HepG2 (cell line): ENCODE measurements around the gene VAC14. TPM values are rescaled to one million over a fixed set of nuclear protein-coding genes. Genes with fewer than 3 reads are reported as not detected.

Source experiments
- AKAP8 ChIP-seq: sonication (generic); formaldehyde crosslinking; IDR thresholded peaks from 2 replicates; pipeline ENCODE4 v1.5.1; 2020; ENCODE audit warnings: mild to moderate bottlenecking, missing genetic modification reagents
- CBX5 ChIP-seq: sonication (generic); formaldehyde crosslinking; IDR thresholded peaks from 2 replicates; pipeline ENCODE4 v1.4.0; 2020; ENCODE audit warnings: missing genetic modification reagents, borderline replicate concordance
- HDAC6 ChIP-seq: fragments of 200-600 bp; sonication (generic); IDR thresholded peaks from 2 replicates; pipeline ENCODE4 v1.7.0; 2017; ENCODE audit warnings: mild to moderate bottlenecking, antibody characterized with exemption, low read length, low read depth
- NFE2L2 ChIP-seq: fragments of 150-350 bp; IDR thresholded peaks from 2 replicates; pipeline ENCODE4 v1.6.1; 2014; ENCODE audit warnings: low read length
- NFKB2 ChIP-seq: sonication (generic); formaldehyde crosslinking; IDR thresholded peaks from 2 replicates; pipeline ENCODE4 v1.4.0; 2020; ENCODE audit warnings: missing genetic modification reagents, borderline replicate concordance
- PITX1 ChIP-seq: sonication (generic); formaldehyde crosslinking; IDR thresholded peaks from 2 replicates; pipeline ENCODE4 v1.5.1; 2020; ENCODE audit warnings: mild to moderate bottlenecking, missing genetic modification reagents
- SMYD3 ChIP-seq: sonication (generic); formaldehyde crosslinking; IDR thresholded peaks from 2 replicates; pipeline ENCODE4 v1.8.1; 2023; ENCODE audit warnings: mild to moderate bottlenecking, missing genetic modification reagents
- SP5 ChIP-seq: IDR thresholded peaks from 2 replicates; pipeline ENCODE4 v1.6.1; 2016; ENCODE audit warnings: low read depth, borderline replicate concordance
- TEAD3 ChIP-seq: optimal IDR thresholded peaks from 2 replicates; pipeline ENCODE3; 2016; ENCODE audit warnings: borderline replicate concordance
- TSC22D2 ChIP-seq: sonication (generic); formaldehyde crosslinking; IDR thresholded peaks from 2 replicates; pipeline ENCODE4 v1.5.1; 2020; ENCODE audit warnings: missing genetic modification reagents, mild to moderate bottlenecking, borderline replicate concordance
- ZNF30 ChIP-seq: sonication (generic); formaldehyde crosslinking; IDR thresholded peaks from 2 replicates; pipeline ENCODE4 v1.5.0; 2020; ENCODE audit warnings: mild to moderate bottlenecking, missing genetic modification reagents
- ZNF766 ChIP-seq: sonication (generic); formaldehyde crosslinking; IDR thresholded peaks from 2 replicates; pipeline ENCODE4 v1.5.0; 2020; ENCODE audit warnings: missing genetic modification reagents, borderline replicate concordance
- ZSCAN21 ChIP-seq: sonication (generic); formaldehyde crosslinking; IDR thresholded peaks from 2 replicates; pipeline ENCODE4 v1.8.0; 2022; ENCODE audit warnings: mild to moderate bottlenecking, missing genetic modification reagents, moderate library complexity, borderline replicate concordance
- polyA plus RNA-seq, 8 experiments: library from polyadenylated mRNA; depleted of rRNA in 3 of 8; stranded (reverse) in 7 of 8; unstranded in 1 of 8; fragments of >200 nt; fragmentation: Illumina TruSeq in 4 of 8; extraction: Trizol in 4 of 8; gene quantifications; 2 replicates each; pipeline versions ENCODE4 v1.2.1 to v1.2.3, GENCODE V29; 2011 to 2016; ENCODE audit warnings: low read depth in 4 of 8, missing spikeins in 1 of 8, mixed read lengths in 1 of 8; ENCODE audit not compliant: insufficient read depth in 1 of 8
- total RNA-seq, 5 experiments: library from RNA; depleted of rRNA; stranded (reverse); fragments of >200 nt; fragmentation: Illumina TruSeq; extraction: Trizol; gene quantifications; 2 replicates each; pipeline ENCODE4 v1.2.3, GENCODE V29; 2016; ENCODE audit warnings: low read depth in 1 of 5
- TF ChIP-seq, protein P1 (sequence below), 2 experiments: sonication (generic) in 1 of 2; formaldehyde crosslinking in 1 of 2; IDR thresholded peaks; 2 replicates each; pipeline versions ENCODE4 v1.5.1 to v1.6.1; 2011 to 2020; ENCODE audit warnings: borderline replicate concordance in 1 of 2, low read depth in 1 of 2, low read length in 1 of 2, mild to moderate bottlenecking in 1 of 2, missing genetic modification reagents in 1 of 2, moderate library complexity in 1 of 2
- TF ChIP-seq, protein P2 (sequence below): sonication (generic); formaldehyde crosslinking; IDR thresholded peaks from 2 replicates; pipeline ENCODE4 v1.4.0; 2020; ENCODE audit warnings: mild to moderate bottlenecking, missing genetic modification reagents
- TF ChIP-seq, protein P3 (sequence below): sonication (generic); formaldehyde crosslinking; IDR thresholded peaks from 2 replicates; pipeline ENCODE4 v1.9.0; 2021; ENCODE audit warnings: missing genetic modification reagents, borderline replicate concordance
- TF ChIP-seq, protein P4 (sequence below): sonication (generic); formaldehyde crosslinking; IDR thresholded peaks from 2 replicates; pipeline ENCODE4 v1.5.0; 2020; ENCODE audit warnings: mild to moderate bottlenecking, missing genetic modification reagents
- TF ChIP-seq, protein P5 (sequence below): sonication (generic); formaldehyde crosslinking; IDR thresholded peaks from 2 replicates; pipeline ENCODE4 v1.4.0; 2020; ENCODE audit warnings: missing genetic modification reagents

VAC14 gene
- total and polyA plus RNA-seq, 2 of the 13 experiments (the other 11 are each of a cell fraction or from before 2014, with no cell fraction given), result 23.5 to 24.6 TPM

DNA sequence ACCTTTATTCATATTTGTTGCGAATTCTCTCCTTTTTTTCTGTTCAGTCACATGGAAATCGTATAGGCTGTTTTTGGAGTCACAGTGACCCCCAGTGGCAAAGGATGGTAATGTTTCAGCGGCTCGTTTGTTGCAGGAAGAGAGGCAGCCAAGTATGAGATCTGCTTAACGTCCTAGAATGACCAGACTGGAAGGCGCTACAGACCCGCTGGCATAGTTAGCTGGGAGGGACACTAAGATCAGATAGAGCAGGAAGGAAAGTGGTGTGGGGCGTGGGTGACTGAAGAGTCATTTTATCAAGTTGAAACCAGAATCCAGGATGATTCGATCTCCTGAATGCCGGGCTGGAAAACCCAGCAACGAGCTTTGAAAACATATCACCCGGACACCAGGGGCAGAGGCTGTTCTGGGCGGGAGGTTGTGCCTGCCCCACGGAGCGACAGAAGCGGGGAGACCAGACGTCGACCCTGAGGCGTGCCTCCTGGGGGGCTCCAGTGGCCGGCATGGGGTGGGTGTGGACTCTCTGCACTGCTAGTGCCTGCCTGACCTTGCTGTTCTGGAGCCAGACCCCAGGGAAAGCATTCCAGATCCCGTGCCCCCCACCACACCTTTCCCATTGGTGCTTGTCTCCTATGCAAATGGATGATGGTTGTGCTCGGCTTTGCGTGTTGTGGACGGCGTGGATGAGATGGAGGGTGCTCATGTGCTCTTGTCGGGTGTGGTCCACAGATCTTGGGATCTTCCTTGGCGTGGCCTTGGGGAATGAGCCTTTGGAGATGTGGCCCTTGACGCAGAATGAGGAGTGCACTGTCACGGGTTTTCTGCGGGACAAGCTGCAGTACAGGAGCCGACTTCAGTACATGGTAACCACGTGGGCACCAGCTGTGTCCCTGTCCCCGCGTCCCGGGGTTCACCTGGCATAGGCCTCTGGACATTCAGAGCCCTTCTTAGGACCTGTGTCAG is 146.9 kb downstream of the VAC14 start (continued):
- TF ChIP-seq PITX1 (CRISPR knock-in tag) (no peak), TEAD3 (CRISPR knock-in tag) (peak; percentile 23), HDAC6 (no peak), ZSCAN21 (peak; percentile 60; the same call in 1 of the 2 replicates), SMYD3 (CRISPR knock-in tag) (no peak), NFE2L2 (no peak), AKAP8 (no peak), ZNF766 (CRISPR knock-in tag) (0 out of 2 replicates have a peak, but pooled peaks have one; percentile 66), NFKB2 (CRISPR knock-in tag) (0 out of 2 replicates have a peak, but pooled peaks have one; percentile 53), CBX5 (CRISPR knock-in tag) (no peak), SP5 (CRISPR knock-in tag) (no peak), TSC22D2 (no peak), ZNF30 (no peak)
- TF ChIP-seq, protein P1, sequence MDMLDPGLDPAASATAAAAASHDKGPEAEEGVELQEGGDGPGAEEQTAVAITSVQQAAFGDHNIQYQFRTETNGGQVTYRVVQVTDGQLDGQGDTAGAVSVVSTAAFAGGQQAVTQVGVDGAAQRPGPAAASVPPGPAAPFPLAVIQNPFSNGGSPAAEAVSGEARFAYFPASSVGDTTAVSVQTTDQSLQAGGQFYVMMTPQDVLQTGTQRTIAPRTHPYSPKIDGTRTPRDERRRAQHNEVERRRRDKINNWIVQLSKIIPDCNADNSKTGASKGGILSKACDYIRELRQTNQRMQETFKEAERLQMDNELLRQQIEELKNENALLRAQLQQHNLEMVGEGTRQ (IDR thresholded peaks at IDR 0.05; ENCODE audit: low read depth, low read length), result no peak
- TF ChIP-seq, protein P1 (CRISPR knock-in tag; IDR thresholded peaks at IDR 0.05; ENCODE audit: borderline replicate concordance), result no peak
- TF ChIP-seq, protein P2, sequence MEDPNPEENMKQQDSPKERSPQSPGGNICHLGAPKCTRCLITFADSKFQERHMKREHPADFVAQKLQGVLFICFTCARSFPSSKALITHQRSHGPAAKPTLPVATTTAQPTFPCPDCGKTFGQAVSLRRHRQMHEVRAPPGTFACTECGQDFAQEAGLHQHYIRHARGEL (CRISPR knock-in tag), result no peak
- TF ChIP-seq, protein P3, sequence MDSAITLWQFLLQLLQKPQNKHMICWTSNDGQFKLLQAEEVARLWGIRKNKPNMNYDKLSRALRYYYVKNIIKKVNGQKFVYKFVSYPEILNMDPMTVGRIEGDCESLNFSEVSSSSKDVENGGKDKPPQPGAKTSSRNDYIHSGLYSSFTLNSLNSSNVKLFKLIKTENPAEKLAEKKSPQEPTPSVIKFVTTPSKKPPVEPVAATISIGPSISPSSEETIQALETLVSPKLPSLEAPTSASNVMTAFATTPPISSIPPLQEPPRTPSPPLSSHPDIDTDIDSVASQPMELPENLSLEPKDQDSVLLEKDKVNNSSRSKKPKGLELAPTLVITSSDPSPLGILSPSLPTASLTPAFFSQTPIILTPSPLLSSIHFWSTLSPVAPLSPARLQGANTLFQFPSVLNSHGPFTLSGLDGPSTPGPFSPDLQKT (CRISPR knock-in tag), result no peak
- TF ChIP-seq, protein P4, sequence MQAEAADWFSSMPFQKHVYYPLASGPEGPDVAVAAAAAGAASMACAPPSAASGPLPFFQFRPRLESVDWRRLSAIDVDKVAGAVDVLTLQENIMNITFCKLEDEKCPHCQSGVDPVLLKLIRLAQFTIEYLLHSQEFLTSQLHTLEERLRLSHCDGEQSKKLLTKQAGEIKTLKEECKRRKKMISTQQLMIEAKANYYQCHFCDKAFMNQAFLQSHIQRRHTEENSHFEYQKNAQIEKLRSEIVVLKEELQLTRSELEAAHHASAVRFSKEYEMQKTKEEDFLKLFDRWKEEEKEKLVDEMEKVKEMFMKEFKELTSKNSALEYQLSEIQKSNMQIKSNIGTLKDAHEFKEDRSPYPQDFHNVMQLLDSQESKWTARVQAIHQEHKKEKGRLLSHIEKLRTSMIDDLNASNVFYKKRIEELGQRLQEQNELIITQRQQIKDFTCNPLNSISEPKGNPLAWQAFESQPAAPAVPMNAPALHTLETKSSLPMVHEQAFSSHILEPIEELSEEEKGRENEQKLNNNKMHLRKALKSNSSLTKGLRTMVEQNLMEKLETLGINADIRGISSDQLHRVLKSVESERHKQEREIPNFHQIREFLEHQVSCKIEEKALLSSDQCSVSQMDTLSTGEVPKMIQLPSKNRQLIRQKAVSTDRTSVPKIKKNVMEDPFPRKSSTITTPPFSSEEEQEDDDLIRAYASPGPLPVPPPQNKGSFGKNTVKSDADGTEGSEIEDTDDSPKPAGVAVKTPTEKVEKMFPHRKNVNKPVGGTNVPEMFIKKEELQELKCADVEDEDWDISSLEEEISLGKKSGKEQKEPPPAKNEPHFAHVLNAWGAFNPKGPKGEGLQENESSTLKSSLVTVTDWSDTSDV (CRISPR knock-in tag), result no peak
- TF ChIP-seq, protein P5, sequence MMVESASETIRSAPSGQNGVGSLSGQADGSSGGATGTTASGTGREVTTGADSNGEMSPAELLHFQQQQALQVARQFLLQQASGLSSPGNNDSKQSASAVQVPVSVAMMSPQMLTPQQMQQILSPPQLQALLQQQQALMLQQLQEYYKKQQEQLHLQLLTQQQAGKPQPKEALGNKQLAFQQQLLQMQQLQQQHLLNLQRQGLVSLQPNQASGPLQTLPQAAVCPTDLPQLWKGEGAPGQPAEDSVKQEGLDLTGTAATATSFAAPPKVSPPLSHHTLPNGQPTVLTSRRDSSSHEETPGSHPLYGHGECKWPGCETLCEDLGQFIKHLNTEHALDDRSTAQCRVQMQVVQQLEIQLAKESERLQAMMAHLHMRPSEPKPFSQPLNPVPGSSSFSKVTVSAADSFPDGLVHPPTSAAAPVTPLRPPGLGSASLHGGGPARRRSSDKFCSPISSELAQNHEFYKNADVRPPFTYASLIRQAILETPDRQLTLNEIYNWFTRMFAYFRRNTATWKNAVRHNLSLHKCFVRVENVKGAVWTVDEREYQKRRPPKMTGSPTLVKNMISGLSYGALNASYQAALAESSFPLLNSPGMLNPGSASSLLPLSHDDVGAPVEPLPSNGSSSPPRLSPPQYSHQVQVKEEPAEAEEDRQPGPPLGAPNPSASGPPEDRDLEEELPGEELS, result no peak
